ENCODE data around the gene TSPO2.

DNA sequence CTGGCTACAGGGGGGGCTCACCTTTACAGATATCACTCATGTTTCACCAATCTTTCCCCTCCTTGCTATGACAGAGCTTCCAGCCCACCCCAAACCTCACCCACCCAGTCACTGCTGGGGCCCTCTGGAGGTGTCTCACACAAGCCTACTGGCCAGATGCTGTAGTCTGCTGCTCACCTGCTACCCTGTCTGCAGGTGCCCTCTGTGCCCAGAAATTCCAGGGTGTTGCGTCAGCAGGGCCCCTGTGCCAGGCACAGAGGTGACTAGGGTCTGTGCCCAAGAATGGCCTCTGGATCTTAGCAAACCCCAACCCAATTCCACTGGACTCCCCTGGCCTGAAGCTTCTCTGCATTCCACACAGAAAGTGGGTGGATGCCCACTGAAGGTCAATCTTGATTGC lies 24.6 kb upstream of the TSPO2 start:
- no peak for TF ChIP-seq CTCF (IDR thresholded peaks at IDR 0.05)
- TF ChIP-seq EZH2 (IDR thresholded peaks at IDR 0.05): no peak

Data from neural progenitor cell (in vitro differentiated cells).